HepG2 (cell line): ENCODE data around the gene OR4C12. TPM values are rescaled to one million over a fixed set of nuclear protein-coding genes. Genes with fewer than 3 reads are reported as not detected.
"Not testable (repeated sequence)": the region's sequence is repeated elsewhere in the genome, so short reads cannot be mapped to it uniquely, and the experiment has no call there.

Experiments used
- ATAC-seq: fragments of 200-7000 bp; cut with Tn5 transposase; 3 replicates; pipeline ENCODE4 v1.9.1; 2020; ENCODE audit warnings: mild to moderate bottlenecking, moderate library complexity
- BruUV-seq: library from RNA; stranded (reverse); fragments of 400-500 nt; replicated peaks from 2 replicates; lab custom pipeline; 2021; lab: Mats Ljungman, UMichigan
- CTCF ChIA-PET: fragments of 300-600 bp; formaldehyde crosslinking; extraction: SDS; loops from one replicate; lab custom pipeline; 2021; ENCODE audit warnings: low total read pairs, inconsistent platforms, low intra/inter-chr PET ratio; lab: Yijun Ruan, JAX
- POLR2A ChIA-PET: fragments of 350-600 bp; sonication (Branson Sonifier 250); formaldehyde crosslinking; loops from one replicate; lab custom pipeline; 2020; ENCODE audit warnings: antibody characterized with exemption, inconsistent platforms; lab: Yijun Ruan, JAX
- DNase-seq: peaks from one replicate; pipeline ENCODE4 v3.0.0-alpha.2; 2015; ENCODE audit warnings: low spot score
- FAIRE-seq: peaks from 3 replicates; lab custom pipeline; 2011; peaks lifted over from hg19 to GRCh38; lab: Jason Lieb, UNC
- H2AFZ ChIP-seq: one replicate; pipeline ENCODE4 v1.6.1; 2011; ENCODE audit warnings: low read length, inconsistent platforms
- H3K27ac ChIP-seq: fragments of 300-600 bp; 3 replicates; pipeline ENCODE4 v1.8.0; 2011; ENCODE audit warnings: mixed run types, mild to moderate bottlenecking, mixed read lengths, low read length, inconsistent platforms; ENCODE audit not compliant: insufficient read depth; ENCODE audit errors: extremely low read length
- H3K27me3 ChIP-seq, 2 experiments: fragments of 200-600 bp in 1 of 2; 2 replicates in 1 of 2; 3 replicates in 1 of 2; pipeline versions ENCODE4 v1.6.0 to v1.8.0; 2011; ENCODE audit warnings: low read length in 2 of 2, mild to moderate bottlenecking in 2 of 2, moderate library complexity in 2 of 2, inconsistent platforms in 1 of 2; ENCODE audit not compliant: insufficient read depth in 2 of 2, control insufficient read depth in 1 of 2
- H3K36me3 ChIP-seq, 2 experiments: fragments of 200-600 bp in 1 of 2; replicated peaks in 1 of 2; 2 replicates in 1 of 2; 3 replicates in 1 of 2; pipeline versions ENCODE4 v1.5.1 to v1.8.0; 2011; ENCODE audit warnings: low read length in 2 of 2, inconsistent platforms in 1 of 2; ENCODE audit not compliant: insufficient read depth in 2 of 2, control insufficient read depth in 1 of 2
- H3K4me1 ChIP-seq: 2 replicates; pipeline ENCODE4 v1.5.1; 2012; ENCODE audit warnings: low read length, inconsistent platforms; ENCODE audit not compliant: insufficient read depth
- H3K4me2 ChIP-seq: 2 replicates; pipeline ENCODE4 v1.6.0; 2011; ENCODE audit warnings: low read depth, low read length, inconsistent platforms
- H3K4me3 ChIP-seq, 3 experiments: fragments of 200-600 bp in 1 of 3; sonication (generic), shearing (Covaris generic) in 1 of 3; replicated peaks in 1 of 3; 2 replicates each; pipeline ENCODE4 v1.5.1; 2011 to 2016; ENCODE audit warnings: low read length in 3 of 3, inconsistent platforms in 2 of 3, low read depth in 2 of 3, mild to moderate bottlenecking in 2 of 3, control low read depth in 1 of 3, mixed read lengths in 1 of 3; ENCODE audit not compliant: insufficient read depth in 1 of 3
- H3K79me2 ChIP-seq: one replicate; pipeline ENCODE4 v1.6.1; 2011; ENCODE audit warnings: low read length, inconsistent platforms; ENCODE audit not compliant: insufficient read depth
- H3K9ac ChIP-seq: 2 replicates; pipeline ENCODE4 v1.6.0; 2011; ENCODE audit warnings: mild to moderate bottlenecking, low read depth, low read length, inconsistent platforms; ENCODE audit not compliant: insufficient read depth
- H3K9me3 ChIP-seq: 2 replicates; pipeline ENCODE4 v1.5.1; 2012; ENCODE audit warnings: mild to moderate bottlenecking, low read length
- H4K20me1 ChIP-seq: 2 replicates; pipeline ENCODE4 v1.6.0; 2011; ENCODE audit warnings: inconsistent platforms, mild to moderate bottlenecking, low read length, moderate library complexity; ENCODE audit not compliant: insufficient read depth
- BORCS8-MEF2B ChIP-seq: sonication (generic); formaldehyde crosslinking; IDR thresholded peaks from 2 replicates; pipeline ENCODE4 v1.8.0; 2022; ENCODE audit warnings: mild to moderate bottlenecking, missing genetic modification reagents
- CTCF ChIP-seq: sonication (generic); formaldehyde crosslinking; IDR thresholded peaks from 2 replicates; pipeline ENCODE4 v1.5.0; 2020; ENCODE audit warnings: mild to moderate bottlenecking, missing genetic modification reagents, moderate library complexity
- LCORL ChIP-seq, 2 experiments: fragments of 450-650 bp in 1 of 2; sonication (generic) in 1 of 2; formaldehyde crosslinking in 1 of 2; IDR thresholded peaks; 2 replicates each; pipeline versions ENCODE4 v1.5.0 to v1.6.1; 2017 to 2020; ENCODE audit warnings: antibody characterized with exemption in 1 of 2, missing genetic modification reagents in 1 of 2
- MAX ChIP-seq: IDR thresholded peaks from 2 replicates; pipeline ENCODE4 v1.6.1; 2012; ENCODE audit warnings: inconsistent platforms
- NFIC ChIP-seq: IDR thresholded peaks from 2 replicates; pipeline ENCODE4 v1.6.1; 2012; ENCODE audit warnings: mild to moderate bottlenecking, low read length, inconsistent platforms
- NPAS2 ChIP-seq: sonication (generic); formaldehyde crosslinking; IDR thresholded peaks from 2 replicates; pipeline ENCODE4 v1.8.0; 2022; ENCODE audit warnings: mild to moderate bottlenecking, missing genetic modification reagents, borderline replicate concordance
- RAD21 ChIP-seq: fragments of 450-650 bp; formaldehyde crosslinking; IDR thresholded peaks from 2 replicates; pipeline ENCODE4 v1.5.0; 2020; ENCODE audit warnings: mild to moderate bottlenecking
- SMC3 ChIP-seq: IDR thresholded peaks from 2 replicates; pipeline ENCODE4 v1.6.1; 2011; ENCODE audit warnings: low read length, improper control_type of control experiment
- STAG1 ChIP-seq: sonication (generic); formaldehyde crosslinking; IDR thresholded peaks from 2 replicates; pipeline ENCODE4 v1.4.0; 2020; ENCODE audit warnings: missing genetic modification reagents
- ZBTB33 ChIP-seq: sonication (generic); formaldehyde crosslinking; IDR thresholded peaks from 2 replicates; pipeline ENCODE4 v1.4.0; 2020; ENCODE audit warnings: missing genetic modification reagents
- ZNF331 ChIP-seq: sonication (generic); formaldehyde crosslinking; IDR thresholded peaks from 2 replicates; pipeline ENCODE4 v1.4.0; 2020; ENCODE audit warnings: missing genetic modification reagents
- WGBS: methylation state at CpG from one replicate; pipeline ENCODE4 v1.1.6; 2017; ENCODE audit warnings: low lambda C conversion rate; 5-methylcytosine and 5-hydroxymethylcytosine counted together
- in situ Hi-C: cut with HindIII; loops from 2 replicates; pipeline ENCODE4 v1.10.0; 2017; ENCODE audit warnings: low pct_unique_long_range_greater_than_20kb; ENCODE audit not compliant: extremely low pct_ligation_motif_present
- intact Hi-C: fragments of 100-400 bp; cut with micrococcal nuclease; formaldehyde crosslinking; loops from one replicate; pipeline ENCODE4 v1.10.0; 2022; ENCODE audit not compliant: unreplicated experiment
- polyA plus RNA-seq, 8 experiments: library from polyadenylated mRNA; depleted of rRNA in 3 of 8; stranded (reverse) in 7 of 8; unstranded in 1 of 8; fragments of >200 nt; fragmentation: Illumina TruSeq in 4 of 8; extraction: Trizol in 4 of 8; gene quantifications; 2 replicates each; pipeline versions ENCODE4 v1.2.1 to v1.2.3, GENCODE V29; 2011 to 2016; ENCODE audit warnings: low read depth in 4 of 8, missing spikeins in 1 of 8, mixed read lengths in 1 of 8; ENCODE audit not compliant: insufficient read depth in 1 of 8
- total RNA-seq, 5 experiments: library from RNA; depleted of rRNA; stranded (reverse); fragments of >200 nt; fragmentation: Illumina TruSeq; extraction: Trizol; gene quantifications; 2 replicates each; pipeline ENCODE4 v1.2.3, GENCODE V29; 2016; ENCODE audit warnings: low read depth in 1 of 5

Gene OR4C12
- total and polyA plus RNA-seq, 2 of the 13 experiments (the other 11 are each of a cell fraction or from before 2014, with no cell fraction given): not detected

- WGBS: 3% methylated on average over 6 of the region's 6 CpGs
- no peak overlapping the region for H3K27ac ChIP-seq
- H3K9me3 ChIP-seq: peaks cover 2% of the 10 kb centered on the region; the same call in 1 of the 2 replicates
- no peaks in the 10 kb centered on the region for H3K36me3 ChIP-seq
- no peaks in the 10 kb centered on the region for H3K4me1 ChIP-seq
- peak; percentile 76 for FAIRE-seq
- peak; percentile 89 for ATAC-seq
- peak; percentile 73 for DNase-seq
- CTCF ChIA-PET: interaction anchor here (1.2 to 1.9 kb wide), 2 partner anchors 766 to 1687 kb away, joined by 3 to 6 read pairs; no protein-coding TSS in a partner anchor
- H3K9ac ChIP-seq: no peak overlapping the region
- H3K4me2 ChIP-seq: no peak overlapping the region
- H2AFZ ChIP-seq: no peak overlapping the region
- in situ Hi-C loops (no loop called here), intact Hi-C loops (loop anchor here (5.0 to 10.0 kb wide), 2 partner anchors 471 to 1878 kb away; no protein-coding TSS in a partner anchor)
- H3K4me3 ChIP-seq: no peak overlapping the region
- H4K20me1 ChIP-seq: no peaks in the 10 kb centered on the region
- no peaks in the 10 kb centered on the region for H3K27me3 ChIP-seq
- no peaks in the 10 kb centered on the region for H3K79me2 ChIP-seq
- no TSS peak for BruUV-seq
- TF ChIP-seq MAX (peak; percentile 37; the same call in 1 of the 2 replicates), CTCF (CRISPR knock-in tag) (peak; percentile 76), NPAS2 (no peak), ZNF331 (CRISPR knock-in tag) (no peak), STAG1 (peak; percentile 69), RAD21 (CRISPR knock-in tag) (peak; percentile 52), LCORL (IDR thresholded peaks at IDR 0.05) (peak; percentile 83), LCORL (CRISPR knock-in tag; IDR thresholded peaks at IDR 0.05) (no peak), BORCS8-MEF2B (CRISPR knock-in tag) (no peak), NFIC (peak; percentile 69; the same call in 1 of the 2 replicates), SMC3 (peak; percentile 45), ZBTB33 (CRISPR knock-in tag) (no peak)
- POLR2A ChIA-PET: no interaction called here
Observed at GRCh38 chr11:49995565-49995964, 13.2 kb upstream of the OR4C12 start.

- H3K9ac ChIP-seq, intact Hi-C loops, H3K36me3 ChIP-seq, H3K4me3 ChIP-seq, H3K27ac ChIP-seq, H3K79me2 ChIP-seq, H3K4me1 ChIP-seq, H2AFZ ChIP-seq, DNase-seq, in situ Hi-C loops, POLR2A ChIA-PET, FAIRE-seq, H3K4me2 ChIP-seq, ATAC-seq, CTCF ChIA-PET, BruUV-seq, H4K20me1 ChIP-seq, H3K27me3 ChIP-seq: not testable (repeated sequence)
- 24% methylated on average over 4 of the region's 4 CpGs for WGBS
- H3K9me3 ChIP-seq: peaks cover 27% of the 10 kb centered on the region
Observed at GRCh38 chr11:49973439-49973838, 8.9 kb downstream of the OR4C12 start.
